Stimulated activated CD8-positive, alpha-beta memory T cell treated with anti-CD3 and anti-CD28 coated beads, Interleukin-12 subunit alpha, Interleukin-12 subunit beta, amount 100 ng/mL, for 4 hours (primary cell): Measurements from ENCODE around the gene TTC24.
"Not testable (repeated sequence)": the region's sequence is repeated elsewhere in the genome, so short reads cannot be mapped to it uniquely, and the experiment has no call there.

Experiments
- DNase-seq: peaks from one replicate; pipeline ENCODE4 v3.0.0-alpha.2; 2020; ENCODE audit warnings: low read depth

Gene TTC24

DNA sequence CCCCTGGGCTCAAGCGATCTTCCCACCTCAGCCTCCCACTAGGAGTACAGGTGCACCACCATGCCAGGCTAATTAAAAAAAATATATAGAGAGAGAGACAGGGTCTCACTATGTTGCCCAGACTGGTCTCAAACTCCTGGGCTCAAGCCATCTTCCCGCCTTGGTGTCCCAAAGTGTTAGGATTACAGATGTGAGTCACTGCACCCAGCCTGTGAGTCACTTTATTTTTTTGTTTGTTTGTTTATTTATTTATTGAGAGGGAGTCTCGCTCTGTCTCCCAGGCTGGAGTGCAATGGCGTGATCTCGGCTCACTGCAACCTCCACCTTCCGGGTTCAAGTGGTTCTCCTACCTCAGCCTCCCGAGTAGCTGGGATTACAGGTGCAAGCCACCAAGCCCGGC lies 8.4 kb downstream of the TTC24 start:
- DNase-seq: not testable (repeated sequence)

DNA sequence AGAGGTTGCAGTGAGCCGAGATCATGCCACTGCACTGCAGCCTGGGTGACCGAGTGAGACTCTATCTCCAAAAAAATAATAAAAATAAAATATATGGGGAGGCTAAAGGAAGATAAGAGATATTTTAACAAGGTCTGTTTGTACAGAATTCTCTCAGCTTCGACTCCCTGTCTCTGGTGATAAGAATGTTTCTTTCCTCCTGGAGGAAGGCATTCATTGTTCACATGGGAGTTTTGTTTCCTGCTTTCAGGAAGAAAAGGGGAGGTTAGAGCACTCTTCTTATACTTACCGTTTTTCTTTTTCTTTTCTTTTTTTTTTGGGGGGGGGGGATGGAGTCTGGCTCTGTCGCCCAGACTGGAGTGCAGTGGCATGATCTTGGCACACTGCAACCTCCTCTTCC lies 10.0 kb downstream of the TTC24 start:
- DNase-seq: no peak

DNA sequence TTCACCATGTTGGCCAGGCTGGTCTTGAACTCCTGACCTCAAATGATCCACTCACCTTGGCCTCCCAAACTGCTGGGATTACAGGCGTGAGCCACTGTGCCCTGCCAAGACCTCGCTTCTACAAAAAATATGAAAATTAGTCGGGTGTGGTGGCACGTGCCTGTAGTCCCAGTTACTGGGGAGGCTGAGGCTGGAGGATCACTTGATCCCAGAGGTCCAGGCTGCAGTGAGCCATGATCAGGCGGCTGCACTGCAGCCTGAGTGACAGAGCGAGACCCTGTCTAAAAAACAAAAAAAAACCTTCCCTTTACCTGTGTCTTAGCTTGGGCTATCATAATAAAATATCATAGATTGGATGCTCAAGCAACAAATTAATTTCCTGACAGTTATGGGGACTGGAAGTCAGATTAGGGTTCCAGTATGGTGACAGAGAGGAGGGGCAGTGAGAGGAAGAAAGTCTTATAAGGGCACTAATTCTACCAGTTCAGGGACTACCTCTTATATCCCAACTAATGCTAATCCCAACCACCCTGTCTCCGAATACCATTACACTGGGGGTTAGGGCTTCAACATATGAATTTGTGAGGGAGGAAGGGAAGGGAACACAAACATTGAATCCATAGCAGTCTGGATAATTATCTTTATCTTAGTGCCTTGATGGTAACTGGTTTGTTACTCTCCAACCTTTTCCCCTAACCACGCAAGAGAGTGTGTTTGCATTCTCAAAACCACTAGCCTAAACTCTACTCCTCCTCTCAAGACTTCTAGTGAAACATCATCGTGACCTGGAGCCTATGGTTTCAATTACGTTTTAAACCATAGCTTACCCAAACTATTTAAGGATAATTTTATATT lies 11.0 kb downstream of the TTC24 start:
- DNase-seq: no peak

DNA sequence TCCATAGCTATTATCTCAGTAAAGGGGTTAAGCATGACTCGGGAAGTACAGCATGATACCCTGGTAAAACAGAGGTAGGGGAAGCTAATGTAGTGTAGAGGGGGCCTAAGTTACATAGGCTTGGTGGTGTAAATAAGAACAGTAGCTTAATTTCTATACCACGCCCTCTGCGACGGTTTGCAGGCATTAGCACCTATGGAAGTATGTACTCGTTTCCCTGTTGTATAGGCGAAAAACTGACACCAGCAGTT lies 11.6 kb downstream of the TTC24 start:
- no peak for DNase-seq

DNA sequence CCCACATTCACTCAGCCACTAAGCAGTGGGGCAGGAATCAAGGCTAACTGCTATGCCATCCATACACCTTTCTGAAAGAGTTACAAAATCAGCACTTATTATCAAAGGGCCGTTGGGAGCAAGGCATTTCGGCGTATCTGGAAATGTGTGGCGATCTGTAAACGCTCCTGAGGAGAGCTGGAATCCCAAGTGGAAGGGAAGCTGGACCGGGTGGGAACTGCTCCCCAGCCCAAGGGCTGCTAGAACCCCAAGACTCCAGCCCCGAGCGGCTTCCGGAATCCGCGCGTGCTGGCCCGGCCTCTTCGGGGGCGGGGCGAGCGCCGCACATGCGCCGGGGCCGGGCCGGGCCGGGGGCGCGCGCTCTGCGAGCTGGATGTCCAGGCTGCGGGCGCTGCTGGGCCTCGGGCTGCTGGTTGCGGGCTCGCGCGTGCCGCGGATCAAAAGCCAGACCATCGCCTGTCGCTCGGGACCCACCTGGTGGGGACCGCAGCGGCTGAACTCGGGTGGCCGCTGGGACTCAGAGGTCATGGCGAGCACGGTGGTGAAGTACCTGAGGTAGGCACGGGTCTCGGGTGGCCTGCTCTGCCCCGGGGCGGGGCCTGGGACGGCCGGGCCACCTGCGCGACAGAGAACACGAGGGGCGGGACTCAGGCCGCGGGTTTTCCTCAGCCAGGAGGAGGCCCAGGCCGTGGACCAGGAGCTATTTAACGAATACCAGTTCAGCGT lies 12.1 kb downstream of the TTC24 start, which contains the start of gene NAXE:
Gene NAXE, plus strand, starts transcription at position 345 of the 726 bp plus-strand sequence. Its CDS starts 29 bp downstream, at position 374.
- peak; percentile 56 for DNase-seq

DNA sequence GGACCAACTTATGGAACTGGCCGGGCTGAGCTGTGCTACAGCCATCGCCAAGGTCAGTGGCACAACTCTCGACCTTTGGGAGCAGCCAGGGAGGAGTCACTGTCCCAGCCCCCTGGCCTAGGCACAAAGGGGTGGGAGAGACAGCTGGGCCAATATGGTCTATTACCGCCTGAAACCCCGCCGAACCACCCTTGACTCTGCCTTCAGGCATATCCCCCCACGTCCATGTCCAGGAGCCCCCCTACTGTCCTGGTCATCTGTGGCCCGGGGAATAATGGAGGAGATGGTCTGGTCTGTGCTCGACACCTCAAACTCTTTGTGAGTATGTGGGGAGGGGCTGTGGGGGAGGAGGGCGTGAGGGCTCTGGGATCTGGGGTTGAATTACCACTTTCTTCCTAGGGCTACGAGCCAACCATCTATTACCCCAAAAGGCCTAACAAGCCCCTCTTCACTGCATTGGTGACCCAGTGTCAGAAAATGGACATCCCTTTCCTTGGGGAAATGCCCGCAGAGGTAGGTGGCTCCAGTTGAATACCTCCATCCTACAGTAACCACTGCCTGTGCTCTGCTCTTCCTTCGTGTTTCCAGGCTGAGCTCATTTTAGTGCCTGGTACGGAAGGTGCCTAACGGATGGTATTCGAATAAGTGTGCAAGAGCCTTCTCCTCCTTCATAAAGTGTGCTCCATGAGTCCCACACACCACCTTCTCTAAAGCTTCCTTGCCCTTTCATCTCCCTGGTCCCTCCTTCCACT lies 12.8 kb downstream of the TTC24 start:
- DNase-seq: no peak

DNA sequence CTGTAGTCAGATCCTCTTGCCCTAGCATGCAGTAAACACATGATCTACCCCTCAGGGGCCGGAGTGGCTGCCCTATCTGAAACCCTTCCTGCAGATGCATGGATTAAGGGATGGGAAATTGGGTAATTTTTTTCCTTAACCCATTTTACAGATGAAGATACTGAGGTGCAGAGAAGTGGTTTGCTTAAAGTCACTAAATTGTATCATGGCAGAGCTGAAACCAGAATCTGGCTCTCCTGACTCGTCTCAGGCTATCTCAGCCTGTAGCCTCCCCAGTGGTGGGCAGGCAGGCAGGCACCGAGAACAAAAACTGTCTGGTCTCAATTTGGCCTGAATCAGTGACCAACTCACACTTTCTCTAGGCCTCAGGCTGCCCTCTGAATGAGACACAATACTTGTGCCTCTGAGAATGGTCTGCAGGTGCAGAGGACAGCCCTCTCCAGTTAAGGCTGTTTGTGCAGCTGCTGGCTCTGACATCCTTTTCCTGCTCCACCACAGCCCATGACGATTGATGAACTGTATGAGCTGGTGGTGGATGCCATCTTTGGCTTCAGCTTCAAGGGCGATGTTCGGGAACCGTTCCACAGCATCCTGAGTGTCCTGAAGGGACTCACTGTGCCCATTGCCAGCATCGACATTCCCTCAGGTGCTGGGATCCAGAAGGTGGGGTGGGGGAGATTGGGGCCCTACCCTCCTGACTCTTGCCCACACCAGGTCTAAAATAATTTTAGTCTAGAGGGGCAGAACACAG lies 13.6 kb downstream of the TTC24 start:
- DNase-seq: no peak

DNA sequence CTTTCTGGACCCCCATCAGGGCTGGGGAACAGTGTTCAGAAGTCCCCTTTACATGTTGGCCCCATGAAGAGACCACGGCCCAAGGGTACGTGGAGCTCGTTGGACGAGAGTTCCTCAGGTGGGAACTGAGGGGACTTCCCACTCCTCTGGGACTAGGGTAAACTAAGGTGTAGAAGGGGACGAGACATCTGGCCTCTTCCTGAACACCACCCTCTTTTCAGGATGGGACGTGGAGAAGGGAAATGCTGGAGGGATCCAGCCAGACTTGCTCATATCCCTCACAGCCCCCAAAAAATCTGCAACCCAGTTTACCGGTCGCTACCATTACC lies 14.1 kb downstream of the TTC24 start:
- DNase-seq: no peak

DNA sequence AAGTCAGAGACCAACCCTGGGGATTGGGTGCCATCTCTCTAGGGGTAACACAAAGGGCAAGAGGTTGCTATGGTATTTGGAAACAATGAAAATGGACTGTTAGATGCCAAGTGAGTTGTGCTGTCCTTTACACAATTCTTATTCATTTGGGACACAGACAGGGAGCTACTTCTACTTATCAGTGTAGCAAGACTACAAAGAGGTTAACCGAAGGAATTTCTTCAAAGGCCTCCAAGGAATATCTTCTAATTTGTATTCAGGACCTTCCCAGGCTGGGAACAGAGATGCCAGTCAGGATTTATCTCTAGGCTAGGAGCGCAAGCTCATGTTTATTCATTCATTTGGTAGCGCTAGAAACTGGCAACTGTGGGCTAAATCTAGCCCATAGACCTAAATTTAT lies 14.7 kb downstream of the TTC24 start:
- DNase-seq: no peak

DNA sequence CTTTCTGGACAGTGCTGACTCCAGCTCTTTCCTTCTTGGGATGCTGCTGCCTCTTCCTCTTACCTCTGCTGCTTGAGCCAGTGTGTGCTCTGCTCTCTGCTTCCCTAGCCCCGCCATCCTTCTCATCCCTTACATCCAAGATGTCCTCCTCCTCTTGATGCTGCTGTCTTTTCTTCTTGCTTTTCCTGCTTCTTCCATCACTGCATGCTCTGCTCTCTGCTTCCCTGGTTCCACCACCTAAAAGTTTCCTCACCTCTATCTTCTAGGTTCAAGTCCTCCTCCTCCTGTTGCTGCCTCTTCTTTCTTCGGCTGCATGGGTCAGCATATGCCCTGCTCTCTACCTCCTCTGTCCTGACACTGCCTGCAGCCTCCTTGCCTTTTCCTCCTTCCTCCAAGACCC lies 15.5 kb downstream of the TTC24 start:
- no peak for DNase-seq

DNA sequence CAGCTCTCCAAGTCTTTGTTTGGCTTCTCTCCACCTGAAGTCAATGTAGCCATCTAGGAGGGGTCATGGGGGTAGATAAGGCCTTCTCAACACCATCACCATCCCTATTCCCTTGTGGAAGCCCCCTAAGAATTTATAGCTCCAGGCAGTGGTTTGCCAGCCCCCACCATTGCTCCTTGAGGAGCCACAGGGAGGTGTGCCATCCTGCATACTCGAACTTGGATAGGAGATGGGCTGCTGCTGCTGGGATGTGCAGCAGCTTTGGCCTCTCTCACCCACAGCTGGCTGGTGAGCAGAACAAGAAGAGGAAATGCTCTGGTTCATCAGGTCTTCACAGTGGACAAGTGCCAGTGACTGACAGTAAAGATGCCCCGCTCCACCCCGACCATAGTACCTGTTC lies 16.9 kb downstream of the TTC24 start:
- DNase-seq: no peak

DNA sequence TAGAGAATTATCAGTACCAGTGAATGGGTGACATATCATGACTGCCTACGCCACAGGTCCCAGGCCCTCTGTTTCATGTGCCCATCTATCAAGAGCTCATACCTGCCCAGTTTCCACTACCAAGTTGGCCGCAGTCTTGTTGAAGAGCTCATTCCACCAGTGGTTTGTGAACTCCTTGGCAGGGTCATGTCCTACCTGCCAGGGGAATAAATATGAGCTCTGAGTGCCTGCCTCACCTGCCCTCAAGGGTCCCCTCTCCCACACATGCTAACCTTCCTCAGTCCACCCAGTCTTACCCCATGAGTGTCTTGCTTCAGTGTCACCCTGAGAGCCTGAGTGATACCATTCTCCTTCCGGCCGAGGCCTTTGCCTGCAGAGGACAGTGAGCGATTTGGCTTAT lies 18.6 kb downstream of the TTC24 start:
- DNase-seq: no peak

DNA sequence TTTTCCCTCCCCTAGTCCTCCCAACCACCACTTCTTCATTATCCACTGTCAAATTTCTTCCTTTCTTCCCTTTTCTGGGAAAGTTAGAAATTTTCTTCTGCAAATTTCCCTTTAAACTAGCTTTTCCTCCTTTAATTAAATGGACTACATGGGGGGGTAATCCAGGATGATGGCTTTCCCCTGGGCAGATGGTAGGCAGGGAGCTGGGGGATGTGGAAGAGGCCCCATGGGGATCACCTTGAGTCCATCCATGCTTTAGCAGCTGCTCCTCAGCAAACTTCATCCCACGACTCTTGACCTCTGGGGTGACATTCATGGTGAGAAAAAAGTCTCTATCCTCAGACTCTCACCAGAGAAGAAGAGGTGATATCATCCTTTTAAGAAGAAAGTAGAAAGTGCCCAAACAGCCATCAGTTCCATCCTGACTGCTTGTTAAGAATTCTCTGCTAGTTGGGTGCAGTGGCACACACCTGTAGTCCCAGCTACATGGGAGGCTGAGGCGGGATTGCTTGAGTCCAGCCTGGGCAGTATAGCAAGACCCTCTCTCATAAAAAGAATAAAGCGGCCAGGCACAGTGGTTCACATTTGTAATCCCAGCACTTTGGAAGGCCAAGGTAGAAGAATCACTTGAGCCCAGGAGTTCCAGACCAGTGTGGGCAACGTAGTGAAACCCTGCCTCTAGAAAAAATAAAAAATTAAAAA lies 19.4 kb downstream of the TTC24 start:
- no peak for DNase-seq

DNA sequence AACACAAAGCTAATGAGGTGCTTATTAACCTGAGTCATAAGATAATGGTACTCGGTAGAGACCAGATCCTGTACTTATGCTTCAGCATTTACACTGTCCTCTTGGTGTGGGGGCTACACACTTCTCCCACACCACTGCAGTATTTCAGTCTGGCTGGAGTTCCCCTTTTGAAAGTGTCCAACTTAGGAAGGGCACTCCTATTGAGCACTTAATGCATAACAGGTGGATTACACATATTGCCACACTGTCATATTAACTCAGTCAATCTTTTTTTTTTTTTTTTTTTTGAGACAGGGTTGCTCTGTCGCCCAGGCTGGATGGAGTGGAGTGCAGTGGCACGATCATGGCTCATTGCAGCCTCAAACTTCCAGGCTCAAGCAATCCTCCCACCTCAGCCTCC lies 20.3 kb downstream of the TTC24 start:
- DNase-seq: no peak

DNA sequence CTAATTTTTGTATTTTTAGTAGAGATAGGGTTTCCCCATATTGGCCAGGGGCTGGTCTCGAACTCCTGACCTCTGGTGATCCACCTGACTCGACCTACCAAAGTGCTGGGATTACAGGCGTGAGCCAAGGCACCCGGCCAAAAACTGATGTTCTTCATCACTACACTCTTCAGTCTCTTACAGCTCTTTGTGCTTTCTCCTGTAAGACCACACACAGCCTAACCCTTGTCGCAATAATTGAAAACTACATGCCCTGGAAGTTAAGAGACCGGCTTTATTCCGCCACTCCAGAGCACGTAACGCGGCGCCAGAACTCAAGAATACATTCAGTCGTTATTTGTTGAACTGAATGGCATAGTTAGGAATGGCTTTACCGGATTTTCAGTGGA lies 21.2 kb downstream of the TTC24 start:
- DNase-seq: no peak

DNA sequence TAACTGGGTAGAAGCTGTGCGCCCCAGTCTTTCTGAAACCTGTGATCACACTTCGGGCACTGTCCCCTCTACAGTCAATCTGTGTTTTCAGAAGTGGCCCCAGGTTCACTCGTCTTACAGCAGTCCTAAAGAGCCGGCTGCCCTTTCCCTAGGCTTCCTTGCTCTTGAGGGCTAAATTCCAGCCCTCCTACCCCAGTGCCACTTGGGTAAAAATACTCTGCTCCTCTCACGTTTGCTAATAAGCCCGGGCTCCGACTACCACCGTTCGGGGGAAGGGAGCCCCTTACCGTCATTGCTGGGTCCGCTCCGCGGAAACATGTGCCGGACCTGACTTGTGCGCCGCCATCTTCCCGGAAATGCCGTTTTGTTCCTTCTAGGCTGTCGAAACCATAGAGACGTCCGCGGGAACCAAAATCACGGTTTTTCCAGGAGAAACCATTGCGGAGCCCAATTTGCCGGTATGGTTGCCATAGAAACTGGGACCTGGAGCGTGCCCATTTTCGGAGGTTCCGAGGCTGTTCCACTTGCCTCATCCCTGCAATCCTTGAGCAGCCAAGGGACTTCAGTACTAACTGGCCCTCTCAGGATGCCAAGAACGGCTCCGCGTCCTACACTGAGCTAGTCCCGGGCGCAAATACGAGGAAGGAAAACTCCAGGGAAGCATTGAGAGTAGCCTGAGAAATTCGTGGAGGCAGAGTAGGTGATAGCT lies 21.8 kb downstream of the TTC24 start, which contains the start of gene GPATCH4:
Gene GPATCH4, minus strand, starts transcription at position 358 of the 709 bp plus-strand sequence.
- DNase-seq: peak; percentile 61

DNA sequence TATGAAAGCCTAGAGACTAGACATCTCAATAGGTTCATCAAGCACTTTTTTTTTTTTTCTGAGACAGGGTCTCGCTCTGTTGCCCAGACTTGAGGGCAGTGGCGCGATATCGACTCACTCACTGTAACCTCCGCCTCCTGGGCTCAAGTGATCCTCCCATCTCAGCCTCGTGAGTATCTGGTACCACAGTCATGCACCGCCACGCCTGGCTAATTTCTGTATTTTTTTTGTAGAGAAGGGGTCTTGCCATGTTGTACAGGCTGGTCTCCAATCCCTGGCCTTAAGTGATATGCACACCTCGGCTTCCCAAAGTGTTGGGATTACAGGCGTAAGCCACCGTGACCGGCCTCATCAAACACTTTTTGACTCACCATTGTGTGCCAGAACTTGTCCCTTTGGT lies 22.4 kb downstream of the TTC24 start:
- no peak for DNase-seq

DNA sequence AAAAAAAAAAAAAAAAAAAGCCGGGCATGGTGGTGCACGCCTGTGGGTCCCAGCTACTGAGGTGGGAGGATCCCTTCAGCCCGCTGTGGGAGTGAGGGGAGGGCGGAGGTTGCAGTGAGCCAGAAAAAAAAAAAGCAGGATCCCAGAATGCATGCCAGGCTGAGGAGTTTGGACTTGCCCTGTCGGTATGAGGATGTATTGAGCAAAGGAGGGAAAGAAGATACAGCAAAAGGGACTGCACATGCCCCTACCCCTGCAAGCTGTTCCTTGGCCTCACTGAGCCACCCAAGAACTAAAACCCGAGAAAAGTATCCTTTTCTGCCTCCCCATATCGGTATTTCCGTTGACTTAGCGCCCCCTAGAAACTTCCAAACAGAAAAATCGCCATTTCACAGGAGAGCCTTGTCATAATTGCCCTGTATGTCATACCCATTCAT lies 23.1 kb downstream of the TTC24 start:
- no peak for DNase-seq

DNA sequence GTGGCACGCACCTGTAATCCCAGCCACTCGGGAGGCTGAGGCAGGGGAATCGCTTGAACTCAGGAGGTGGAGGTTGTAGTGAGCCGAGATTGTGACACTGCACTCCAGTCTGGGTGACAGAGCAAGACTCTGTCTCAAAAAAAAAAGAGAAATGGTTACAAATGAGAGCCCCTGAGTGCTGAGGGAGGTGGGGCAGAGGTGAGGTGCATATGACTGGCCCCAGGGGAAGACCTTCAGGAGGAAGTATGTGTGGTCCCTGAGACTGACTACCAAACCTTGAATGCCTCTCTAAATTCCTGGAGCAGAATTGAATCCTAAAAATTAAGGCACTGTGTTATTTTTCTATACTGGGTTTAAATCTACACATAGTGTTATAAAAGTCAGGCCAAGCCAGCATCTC lies 27.8 kb downstream of the TTC24 start:
- not testable (repeated sequence) for DNase-seq

DNA sequence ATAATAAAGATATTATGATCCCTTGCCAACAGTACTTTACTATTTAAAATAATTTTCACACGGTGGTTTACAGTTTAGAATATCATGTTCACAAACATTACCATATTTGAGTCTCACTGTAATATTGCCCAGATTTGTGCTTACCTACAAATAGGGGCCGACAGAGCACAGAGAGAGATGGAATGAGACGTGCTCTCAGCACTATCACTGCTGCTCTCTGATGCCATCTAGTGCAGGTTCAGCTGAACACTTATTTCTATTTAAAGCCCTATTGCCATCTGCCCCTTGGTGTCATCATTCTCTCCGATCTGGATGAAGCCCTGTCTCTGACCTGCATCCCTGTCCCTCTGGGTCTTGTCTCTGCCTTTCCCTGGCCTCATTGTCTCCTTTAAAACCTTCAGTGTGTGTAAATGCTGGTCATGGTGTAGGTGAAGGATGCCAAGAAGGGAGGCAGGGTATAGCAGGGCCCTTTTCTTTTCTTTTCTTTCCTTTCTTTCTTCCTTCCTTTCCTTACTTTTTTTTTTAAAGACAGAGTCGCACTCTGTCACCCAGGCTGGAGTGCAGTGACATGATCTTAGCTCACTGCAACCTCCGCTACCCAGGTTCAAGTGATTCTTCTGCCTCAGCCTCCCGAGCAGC lies 28.6 kb downstream of the TTC24 start:
- DNase-seq: no peak
